A549 (cell line): ENCODE data around the gene MSI2. TPM values are rescaled to one million over a fixed set of nuclear protein-coding genes. Genes with fewer than 3 reads are reported as not detected.

Source experiments
- ATAC-seq, 2 experiments: fragments of 200-7000 bp in 1 of 2; fragments of >200 bp in 1 of 2; cut with Nextera tagmentation in 1 of 2; cut with Tn5 transposase in 1 of 2; 3 replicates each; pipeline versions ENCODE4 v1.8.0 to v1.9.1; 2018 to 2020; ENCODE audit warnings: mild to moderate bottlenecking in 1 of 2, moderate library complexity in 1 of 2
- CTCF ChIA-PET: fragments of 300-600 bp; sonication (Branson Sonifier 250); formaldehyde crosslinking; extraction: SDS; loops from one replicate; lab custom pipeline; 2021; ENCODE audit warnings: antibody characterized with exemption, inconsistent platforms; lab: Yijun Ruan, JAX
- POLR2A ChIA-PET: fragments of 350-600 bp; formaldehyde crosslinking; extraction: SDS; loops from one replicate; lab custom pipeline; 2021; ENCODE audit warnings: antibody characterized with exemption, inconsistent platforms; lab: Yijun Ruan, JAX
- DNase-seq, 2 experiments: peaks; one replicate each; pipeline versions ENCODE4 v3.0.0 to v3.0.0-alpha.2; 2011 to 2016; ENCODE audit warnings: low read depth in 1 of 2, low spot score in 1 of 2
- FAIRE-seq: peaks from 2 replicates; lab custom pipeline; 2011; peaks lifted over from hg19 to GRCh38; lab: Jason Lieb, UNC
- H3K27ac ChIP-seq, 2 experiments: fragments of >200 bp; sonication (Bioruptor Twin); formaldehyde crosslinking; 3 replicates each; pipeline ENCODE4 v1.5.1; 2016 to 2017
- H3K4me1 ChIP-seq: fragments of >200 bp; sonication (Bioruptor Twin); formaldehyde crosslinking; 3 replicates; pipeline ENCODE4 v1.6.1; 2016
- H3K4me2 ChIP-seq: fragments of >200 bp; sonication (Bioruptor Twin); formaldehyde crosslinking; 3 replicates; pipeline ENCODE4 v1.6.1; 2016
- H3K4me3 ChIP-seq: fragments of >200 bp; sonication (Bioruptor Twin); formaldehyde crosslinking; 3 replicates; pipeline ENCODE4 v1.5.1; 2016
- H3K9me3 ChIP-seq: fragments of >200 bp; sonication (Bioruptor Twin); formaldehyde crosslinking; 3 replicates; pipeline ENCODE4 v1.6.1; 2016
- CBX8 ChIP-seq: fragments of 200-600 bp; sonication (generic); IDR thresholded peaks from 2 replicates; pipeline ENCODE4 v1.6.1; 2016
- EP300 ChIP-seq, 2 experiments: fragments of >200 bp; sonication (Bioruptor Twin); formaldehyde crosslinking; IDR thresholded peaks; 2 replicates in 1 of 2; 3 replicates in 1 of 2; pipeline ENCODE4 v1.6.1; 2016 to 2017
- ESRRA ChIP-seq: fragments of 150-350 bp; IDR thresholded peaks from 2 replicates; pipeline ENCODE4 v1.6.1; 2014; ENCODE audit warnings: mild to moderate bottlenecking, low read length, borderline replicate concordance
- FOXS1 ChIP-seq: fragments of 250-450 bp; sonication (Bioruptor Pico); IDR thresholded peaks from 2 replicates; pipeline ENCODE4 v1.5.0; 2020; ENCODE audit warnings: mild to moderate bottlenecking, moderate library complexity
- GATA3 ChIP-seq: IDR thresholded peaks from 2 replicates; pipeline ENCODE4 v1.6.1; 2012; ENCODE audit warnings: borderline replicate concordance
- HEYL ChIP-seq: fragments of 250-450 bp; sonication (Bioruptor Pico); IDR thresholded peaks from 2 replicates; pipeline ENCODE4 v1.8.0; 2021; ENCODE audit warnings: mild to moderate bottlenecking, moderate library complexity
- HOXB5 ChIP-seq: fragments of 250-450 bp; sonication (Bioruptor Pico); IDR thresholded peaks from 2 replicates; pipeline ENCODE4 v1.5.0; 2020; ENCODE audit warnings: mild to moderate bottlenecking, moderate library complexity
- JUNB ChIP-seq: fragments of >200 bp; sonication (Bioruptor Twin); formaldehyde crosslinking; IDR thresholded peaks from 2 replicates; pipeline ENCODE4 v1.6.1; 2016
- KDM1A ChIP-seq: fragments of 200-600 bp; sonication (generic); IDR thresholded peaks from 2 replicates; pipeline ENCODE4 v1.6.1; 2016; ENCODE audit warnings: low read depth, mild to moderate bottlenecking
- MAFK ChIP-seq: fragments of 450-650 bp; IDR thresholded peaks from 2 replicates; pipeline ENCODE4 v1.6.1; 2014; ENCODE audit not compliant: partially characterized antibody
- MAZ ChIP-seq: fragments of 150-350 bp; IDR thresholded peaks from 2 replicates; pipeline ENCODE4 v1.6.1; 2014; ENCODE audit warnings: antibody characterized with exemption, low read depth, low read length, borderline replicate concordance
- MYC ChIP-seq: IDR thresholded peaks from 2 replicates; pipeline ENCODE4 v1.6.1; 2012; ENCODE audit warnings: mild to moderate bottlenecking, inconsistent platforms, low read length, improper control_type of control experiment, borderline replicate concordance
- NR3C1 ChIP-seq: fragments of >200 bp; sonication (Bioruptor Twin); formaldehyde crosslinking; IDR thresholded peaks from 3 replicates; pipeline ENCODE4 v1.6.1; 2017
- PHF8 ChIP-seq: fragments of 200-600 bp; sonication (generic); IDR thresholded peaks from 2 replicates; pipeline ENCODE4 v1.6.1; 2016; ENCODE audit warnings: low read depth, mild to moderate bottlenecking, antibody characterized with exemption, moderate library complexity, borderline replicate concordance
- SMC3 ChIP-seq: fragments of >200 bp; sonication (Bioruptor Twin); formaldehyde crosslinking; IDR thresholded peaks from 3 replicates; pipeline ENCODE4 v1.6.1; 2018; ENCODE audit warnings: inconsistent platforms
- SREBF2 ChIP-seq: fragments of 450-650 bp; IDR thresholded peaks from 2 replicates; pipeline ENCODE4 v1.6.1; 2014; ENCODE audit warnings: mild to moderate bottlenecking, moderate library complexity
- TFCP2L1 ChIP-seq: fragments of 250-450 bp; sonication (Bioruptor Pico); IDR thresholded peaks from 2 replicates; pipeline ENCODE4 v1.5.0; 2021; ENCODE audit warnings: mild to moderate bottlenecking
- ZNF302 ChIP-seq: fragments of 250-450 bp; sonication (Bioruptor Pico); IDR thresholded peaks from 2 replicates; pipeline ENCODE4 v1.9.0; 2021; ENCODE audit warnings: inconsistent platforms, mild to moderate bottlenecking, moderate library complexity
- WGBS: methylation state at CpG from one replicate; pipeline ENCODE4 v1.1.6; 2017; ENCODE audit errors: missing lambda C conversion rate; 5-methylcytosine and 5-hydroxymethylcytosine counted together
- polyA plus RNA-seq, 4 experiments: library from polyadenylated mRNA; depleted of rRNA in 3 of 4; stranded (reverse); fragments of >200 nt; fragmentation: RNase III in 1 of 4; extraction: RNeasy Plus Mini Kit Qiagen cat#74134 plus additional on column Dnase treatment in 1 of 4; gene quantifications; 2 replicates in 3 of 4; 3 replicates in 1 of 4; pipeline ENCODE4 v1.2.3, GENCODE V29; 2011 to 2017
- TF ChIP-seq, protein P1 (sequence below): fragments of 200-600 bp; sonication (generic); IDR thresholded peaks from 2 replicates; pipeline ENCODE4 v1.6.1; 2016; ENCODE audit warnings: antibody characterized with exemption, mild to moderate bottlenecking, moderate library complexity
- TF ChIP-seq, protein P2 (sequence below): fragments of >200 bp; sonication (Bioruptor Twin); formaldehyde crosslinking; IDR thresholded peaks from 3 replicates; pipeline ENCODE4 v1.5.1; 2016

The MSI2 gene
- polyA plus RNA-seq, 2 of the 4 experiments (the other 2 are of a cell fraction) = 43.6 to 44.4 TPM

DNA sequence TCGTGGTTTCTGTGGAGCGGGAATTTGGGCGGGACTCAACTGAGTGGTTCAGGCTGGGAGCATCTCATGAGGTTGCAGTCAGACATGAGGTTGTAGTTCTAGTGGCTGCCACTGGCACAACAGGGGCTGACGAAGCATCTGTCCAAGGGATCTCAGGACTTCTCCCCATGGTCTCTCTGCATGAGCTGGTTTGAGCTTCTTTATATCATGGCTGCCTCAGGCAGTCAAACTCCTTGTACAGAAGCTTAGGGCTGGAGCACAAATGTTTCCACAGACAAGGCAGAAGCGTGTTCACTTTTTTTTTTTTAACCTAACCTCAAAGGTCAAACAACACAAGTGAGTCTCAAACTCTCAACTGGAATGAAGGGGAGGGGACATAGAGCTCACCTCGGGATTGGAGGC lies 243.3 kb downstream of the MSI2 start:
- no peak for FAIRE-seq
- WGBS = 91% methylated on average over 6 of the region's 6 CpGs
- no peak for TF ChIP-seq MAFK
- no peak for TF ChIP-seq MAZ
- TF ChIP-seq SREBF2 = no peak
- TF ChIP-seq ZNF302 = no peak
- TF ChIP-seq FOXS1 (CRISPR knock-in tag) = no peak
- TF ChIP-seq KDM1A = no peak
- no peak for TF ChIP-seq NR3C1
- no peak for TF ChIP-seq HEYL (CRISPR knock-in tag)
- TF ChIP-seq TFCP2L1 (CRISPR knock-in tag) = no peak
- TF ChIP-seq SMC3 = no peak
- no peak for TF ChIP-seq MYC
- no peak for TF ChIP-seq EP300 (IDR thresholded peaks at IDR 0.05)
- TF ChIP-seq PHF8 = no peak
- TF ChIP-seq, protein P1, sequence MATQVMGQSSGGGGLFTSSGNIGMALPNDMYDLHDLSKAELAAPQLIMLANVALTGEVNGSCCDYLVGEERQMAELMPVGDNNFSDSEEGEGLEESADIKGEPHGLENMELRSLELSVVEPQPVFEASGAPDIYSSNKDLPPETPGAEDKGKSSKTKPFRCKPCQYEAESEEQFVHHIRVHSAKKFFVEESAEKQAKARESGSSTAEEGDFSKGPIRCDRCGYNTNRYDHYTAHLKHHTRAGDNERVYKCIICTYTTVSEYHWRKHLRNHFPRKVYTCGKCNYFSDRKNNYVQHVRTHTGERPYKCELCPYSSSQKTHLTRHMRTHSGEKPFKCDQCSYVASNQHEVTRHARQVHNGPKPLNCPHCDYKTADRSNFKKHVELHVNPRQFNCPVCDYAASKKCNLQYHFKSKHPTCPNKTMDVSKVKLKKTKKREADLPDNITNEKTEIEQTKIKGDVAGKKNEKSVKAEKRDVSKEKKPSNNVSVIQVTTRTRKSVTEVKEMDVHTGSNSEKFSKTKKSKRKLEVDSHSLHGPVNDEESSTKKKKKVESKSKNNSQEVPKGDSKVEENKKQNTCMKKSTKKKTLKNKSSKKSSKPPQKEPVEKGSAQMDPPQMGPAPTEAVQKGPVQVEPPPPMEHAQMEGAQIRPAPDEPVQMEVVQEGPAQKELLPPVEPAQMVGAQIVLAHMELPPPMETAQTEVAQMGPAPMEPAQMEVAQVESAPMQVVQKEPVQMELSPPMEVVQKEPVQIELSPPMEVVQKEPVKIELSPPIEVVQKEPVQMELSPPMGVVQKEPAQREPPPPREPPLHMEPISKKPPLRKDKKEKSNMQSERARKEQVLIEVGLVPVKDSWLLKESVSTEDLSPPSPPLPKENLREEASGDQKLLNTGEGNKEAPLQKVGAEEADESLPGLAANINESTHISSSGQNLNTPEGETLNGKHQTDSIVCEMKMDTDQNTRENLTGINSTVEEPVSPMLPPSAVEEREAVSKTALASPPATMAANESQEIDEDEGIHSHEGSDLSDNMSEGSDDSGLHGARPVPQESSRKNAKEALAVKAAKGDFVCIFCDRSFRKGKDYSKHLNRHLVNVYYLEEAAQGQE = no peak
- no peak for TF ChIP-seq HOXB5 (CRISPR knock-in tag)
- no peak for TF ChIP-seq GATA3
- TF ChIP-seq CBX8 = no peak
- TF ChIP-seq, protein P2, sequence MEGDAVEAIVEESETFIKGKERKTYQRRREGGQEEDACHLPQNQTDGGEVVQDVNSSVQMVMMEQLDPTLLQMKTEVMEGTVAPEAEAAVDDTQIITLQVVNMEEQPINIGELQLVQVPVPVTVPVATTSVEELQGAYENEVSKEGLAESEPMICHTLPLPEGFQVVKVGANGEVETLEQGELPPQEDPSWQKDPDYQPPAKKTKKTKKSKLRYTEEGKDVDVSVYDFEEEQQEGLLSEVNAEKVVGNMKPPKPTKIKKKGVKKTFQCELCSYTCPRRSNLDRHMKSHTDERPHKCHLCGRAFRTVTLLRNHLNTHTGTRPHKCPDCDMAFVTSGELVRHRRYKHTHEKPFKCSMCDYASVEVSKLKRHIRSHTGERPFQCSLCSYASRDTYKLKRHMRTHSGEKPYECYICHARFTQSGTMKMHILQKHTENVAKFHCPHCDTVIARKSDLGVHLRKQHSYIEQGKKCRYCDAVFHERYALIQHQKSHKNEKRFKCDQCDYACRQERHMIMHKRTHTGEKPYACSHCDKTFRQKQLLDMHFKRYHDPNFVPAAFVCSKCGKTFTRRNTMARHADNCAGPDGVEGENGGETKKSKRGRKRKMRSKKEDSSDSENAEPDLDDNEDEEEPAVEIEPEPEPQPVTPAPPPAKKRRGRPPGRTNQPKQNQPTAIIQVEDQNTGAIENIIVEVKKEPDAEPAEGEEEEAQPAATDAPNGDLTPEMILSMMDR = no peak
- ChIA-PET POLR2A (no interaction called here), CTCF (interaction anchor here (0.6 to 1.5 kb wide), 6 partner anchors 14 to 358 kb away, joined by 3 to 4 read pairs (median 3); no protein-coding TSS in a partner anchor)
- Histone ChIP-seq H3K4me3 (no peak overlapping the region), H3K4me1 (peaks cover 12% of the 10 kb centered on the region), H3K4me2 (no peak overlapping the region), H3K9me3 (no peaks in the 10 kb centered on the region), H3K27ac (no peak overlapping the region)
- DNase-seq = peak; percentile 21 to 38
- ATAC-seq = peak; percentile 61 to 85; a peak in 4 of 6 replicates

DNA sequence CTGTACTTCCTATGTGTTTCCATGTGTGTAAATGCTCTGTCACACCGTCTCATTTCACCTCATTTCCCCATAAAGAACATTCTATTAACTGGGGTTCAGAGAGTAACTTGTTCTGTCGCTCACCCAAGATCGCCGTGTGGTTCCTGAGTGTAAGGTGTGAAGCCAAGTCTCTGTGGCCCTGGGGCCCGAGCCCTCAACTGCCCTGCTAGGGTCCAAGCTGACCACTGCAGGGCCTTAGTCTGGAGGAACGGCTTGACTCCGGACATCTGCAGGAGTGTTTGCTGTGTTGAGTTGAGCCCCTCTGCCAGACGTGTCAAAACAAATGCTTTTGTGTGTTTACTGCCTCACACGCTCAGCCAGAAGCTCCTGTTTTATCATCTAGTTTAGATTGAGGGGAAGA lies 244.7 kb downstream of the MSI2 start:
- no peak overlapping the region for H3K27ac ChIP-seq
- POLR2A ChIA-PET = no interaction called here
- H3K4me1 ChIP-seq = peaks cover 20% of the 10 kb centered on the region
- ATAC-seq (no peak), DNase-seq (no peak)
- TF ChIP-seq KDM1A = no peak
- TF ChIP-seq, all 56 proteins: peak for 0
- CTCF ChIA-PET = interaction anchor here (0.7 to 1.9 kb wide), 6 partner anchors 13 to 333 kb away, joined by 3 to 4 read pairs (median 3); no protein-coding TSS in a partner anchor
- FAIRE-seq = no peak
- WGBS = 86% methylated on average over 9 of the region's 9 CpGs
- no peaks in the 10 kb centered on the region for H3K9me3 ChIP-seq
- no peak overlapping the region for H3K4me3 ChIP-seq
- H3K4me2 ChIP-seq = no peak overlapping the region

DNA sequence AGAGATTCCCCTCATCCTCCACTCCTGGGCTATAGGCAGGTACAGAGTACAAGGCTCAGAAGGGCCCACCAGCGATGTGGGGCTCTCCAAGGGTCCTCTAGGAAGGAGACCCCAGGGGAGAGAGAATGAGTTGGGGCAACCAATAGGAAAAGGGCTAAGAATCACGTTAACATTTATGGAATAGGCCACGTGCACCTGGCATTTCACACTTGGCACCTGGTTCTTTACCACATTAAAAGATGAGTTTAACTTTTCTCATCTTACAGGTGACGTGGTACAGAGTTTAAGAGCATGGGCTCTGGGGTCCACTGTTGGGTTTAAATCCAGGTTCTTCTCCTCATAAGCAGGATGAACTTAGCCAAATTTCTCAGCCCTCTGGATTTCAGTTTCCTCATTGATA lies 245.7 kb downstream of the MSI2 start:
- ATAC-seq (no peak), DNase-seq (no peak), FAIRE-seq (no peak)
- H3K27ac ChIP-seq = no peak overlapping the region
- no peak overlapping the region for H3K4me3 ChIP-seq
- CTCF ChIA-PET = interaction anchor here (1.1 to 1.9 kb wide), 3 partner anchors 14 to 259 kb away, joined by 3 to 4 read pairs (median 4); no protein-coding TSS in a partner anchor
- H3K9me3 ChIP-seq = no peaks in the 10 kb centered on the region
- no peak overlapping the region for H3K4me2 ChIP-seq
- H3K4me1 ChIP-seq = peaks cover 29% of the 10 kb centered on the region
- 89% methylated on average over 4 of the region's 4 CpGs for WGBS
- POLR2A ChIA-PET = no interaction called here
- no peak for TF ChIP-seq ESRRA
- TF ChIP-seq JUNB = no peak
